ENCODE data around the gene LRMDA.
"Not testable (repeated sequence)": the region's sequence is repeated elsewhere in the genome, so short reads cannot be mapped to it uniquely, and the experiment has no call there.

Gene LRMDA

DNA sequence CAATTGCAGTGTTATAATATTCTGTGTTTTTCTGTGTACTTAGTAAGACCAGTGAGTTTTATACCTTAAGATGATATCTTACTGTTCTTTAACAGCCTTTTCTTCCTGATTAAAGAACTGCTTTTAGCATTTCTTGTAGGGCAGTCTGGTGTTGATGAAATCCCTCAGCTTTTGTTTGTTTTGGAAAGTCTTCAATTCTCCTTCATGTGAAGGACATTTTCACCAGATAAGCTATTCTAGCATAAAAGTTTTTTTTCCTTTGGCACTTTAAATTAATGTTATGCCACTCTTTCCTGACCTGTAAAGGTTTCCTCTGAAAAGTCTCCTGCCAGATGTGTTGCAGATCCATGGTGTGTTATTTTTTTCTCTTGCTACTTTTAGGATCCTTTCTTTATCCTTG lies 1059.8 kb downstream of the LRMDA start:
- DNase-seq = no peak

DNA sequence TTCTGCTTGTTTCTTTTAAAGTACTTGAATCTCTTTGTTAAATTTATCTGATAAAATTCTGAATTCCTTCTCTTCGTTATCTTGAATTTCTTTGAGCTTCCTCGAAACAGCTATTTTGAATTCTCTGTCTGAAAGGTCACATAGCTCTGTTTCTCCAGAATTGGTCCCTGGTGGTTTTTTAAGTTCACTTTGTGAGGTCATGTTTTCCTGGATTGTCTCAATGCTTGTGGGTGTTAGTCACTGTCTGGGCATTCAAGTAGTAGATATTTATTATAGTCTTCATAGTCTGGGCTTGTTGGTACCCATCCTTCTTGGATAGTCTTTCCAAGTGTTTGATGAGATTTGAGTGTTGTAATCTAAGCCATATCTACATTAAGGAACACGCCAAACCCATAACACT lies 1060.6 kb downstream of the LRMDA start:
- no peak for DNase-seq

DNA sequence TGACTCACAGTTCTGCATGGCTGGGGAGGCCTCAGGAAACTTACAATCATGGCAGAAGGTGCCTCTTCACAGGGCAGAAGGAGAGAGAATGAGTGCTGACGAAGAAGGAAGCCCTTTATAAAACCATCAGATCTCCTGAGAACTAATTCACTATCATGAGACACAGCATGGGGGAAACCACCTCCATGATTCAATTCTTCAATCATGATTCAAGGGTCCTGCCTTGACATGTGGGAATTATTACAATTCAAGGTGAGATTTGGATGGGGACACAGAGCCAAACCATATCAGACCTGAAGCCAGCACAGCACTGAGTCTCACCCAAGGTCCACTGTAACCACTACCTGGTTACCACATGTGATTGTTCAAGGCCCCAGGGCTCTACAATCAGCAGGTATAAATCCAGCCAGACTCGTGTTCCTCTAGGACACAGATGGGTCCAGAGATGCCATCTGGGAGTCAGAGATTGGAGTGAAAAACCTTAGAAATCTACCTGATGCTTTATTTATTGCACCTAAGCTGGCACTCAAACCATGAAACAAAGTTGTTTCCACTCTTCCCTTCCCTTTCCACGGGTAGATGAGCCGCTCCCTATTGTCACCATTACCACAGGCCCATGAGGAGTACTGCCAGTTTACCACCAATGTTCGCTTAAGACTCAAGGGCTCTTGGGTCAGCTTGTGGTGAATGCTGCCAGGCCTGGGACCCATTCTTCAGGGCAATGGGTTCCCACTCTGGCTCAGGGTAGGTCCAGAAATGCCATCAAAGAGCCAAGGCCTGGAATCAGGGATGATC lies 1061.5 kb downstream of the LRMDA start:
- DNase-seq = no peak

DNA sequence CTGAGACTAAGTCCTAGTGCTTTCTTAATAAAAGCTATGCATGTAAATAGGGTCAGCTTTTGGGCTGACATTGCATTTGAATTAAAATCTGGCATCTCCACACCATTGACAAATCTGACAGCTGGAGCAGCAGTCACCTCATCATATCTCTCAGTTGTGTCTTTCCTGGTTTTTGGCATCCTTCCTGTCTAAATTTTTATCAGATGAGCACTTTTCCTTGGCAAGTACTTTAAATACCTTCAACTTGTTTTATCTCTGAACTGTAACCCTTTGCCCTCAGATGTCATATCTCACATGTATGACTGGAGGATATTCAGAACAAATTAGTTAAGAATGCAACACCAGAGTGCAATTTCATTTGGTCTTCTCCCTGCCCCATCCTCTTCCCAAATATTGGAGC lies 1066.2 kb downstream of the LRMDA start:
- no peak for DNase-seq

DNA sequence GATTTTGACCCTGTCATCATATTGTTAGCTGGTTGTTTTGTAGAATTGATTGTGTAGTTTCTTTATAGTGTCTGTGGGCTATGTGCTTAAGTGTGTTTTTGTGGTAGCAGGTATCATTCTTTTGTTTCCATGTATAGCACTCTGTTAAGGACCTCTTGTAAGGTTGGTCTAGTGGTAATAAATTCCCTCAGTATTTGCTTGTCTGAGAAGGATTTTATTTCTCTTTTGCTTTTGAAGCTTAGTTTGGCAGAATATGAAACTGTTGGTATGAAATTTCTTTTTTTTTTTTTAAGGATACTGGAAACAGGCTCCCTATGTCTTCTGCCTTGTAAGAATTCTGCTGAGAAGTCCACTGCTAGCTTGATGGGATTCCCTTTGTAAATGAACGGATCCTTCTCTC lies 1073.4 kb downstream of the LRMDA start:
- DNase-seq = no peak

GRCh38 chr10:76509446-76509845 lies 1078.0 kb downstream of the LRMDA start:
- DNase-seq = no peak

DNA sequence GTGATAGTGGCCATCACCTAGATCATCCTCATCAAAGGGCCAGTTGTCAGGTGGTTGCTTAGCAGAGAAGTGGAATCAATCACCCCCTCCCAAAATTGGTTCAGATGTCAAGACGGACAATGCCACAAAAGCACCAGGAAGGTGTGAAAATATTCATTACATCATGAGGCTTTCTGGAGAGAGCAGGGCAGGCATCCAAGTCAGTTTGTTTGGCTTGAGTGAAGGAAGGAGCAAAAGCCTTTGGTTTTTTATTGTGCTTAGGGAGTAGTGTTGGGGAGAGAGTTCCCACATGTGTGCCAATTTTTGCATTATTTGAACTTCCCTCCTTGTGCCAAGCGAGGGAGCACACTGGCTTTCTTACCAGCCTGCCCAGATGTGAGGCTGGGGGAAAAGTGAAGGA lies 1082.9 kb downstream of the LRMDA start:
- no peak for DNase-seq

GRCh38 chr10:76514869-76515268 lies 1083.4 kb downstream of the LRMDA start:
- no peak for DNase-seq

- no peak for DNase-seq
Measured at GRCh38 chr10:76522547-76522946, 1091.1 kb downstream of the LRMDA start.

GRCh38 chr10:76523246-76523645 lies 1091.8 kb downstream of the LRMDA start:
- DNase-seq = no peak

DNA sequence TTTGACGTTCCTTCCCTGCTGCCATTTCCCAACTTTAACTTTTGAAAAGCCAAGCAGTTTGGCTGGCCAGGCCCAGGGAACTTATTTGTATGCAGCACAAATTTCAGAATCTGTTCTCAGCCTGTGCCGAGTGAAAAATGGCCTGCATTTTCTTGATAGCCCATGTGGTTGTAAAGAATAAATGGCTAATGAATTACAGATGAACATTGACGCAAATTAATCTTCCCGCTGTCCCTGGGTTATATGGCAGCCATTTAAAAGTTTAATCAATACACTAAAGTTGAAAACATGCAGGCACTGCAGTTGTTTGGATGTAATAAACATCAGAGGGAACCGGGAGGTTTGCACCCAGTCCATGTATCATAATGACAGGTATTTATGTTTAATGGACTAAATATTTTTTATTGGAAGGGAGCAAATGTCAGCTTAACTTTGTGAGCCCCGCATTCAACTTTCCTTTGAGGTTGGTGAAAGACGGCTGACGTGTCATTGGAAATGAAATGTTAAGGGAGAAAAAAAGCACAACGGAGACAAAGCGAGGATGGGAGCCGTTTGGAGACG lies 1092.4 kb downstream of the LRMDA start:
- DNase-seq = no peak

DNA sequence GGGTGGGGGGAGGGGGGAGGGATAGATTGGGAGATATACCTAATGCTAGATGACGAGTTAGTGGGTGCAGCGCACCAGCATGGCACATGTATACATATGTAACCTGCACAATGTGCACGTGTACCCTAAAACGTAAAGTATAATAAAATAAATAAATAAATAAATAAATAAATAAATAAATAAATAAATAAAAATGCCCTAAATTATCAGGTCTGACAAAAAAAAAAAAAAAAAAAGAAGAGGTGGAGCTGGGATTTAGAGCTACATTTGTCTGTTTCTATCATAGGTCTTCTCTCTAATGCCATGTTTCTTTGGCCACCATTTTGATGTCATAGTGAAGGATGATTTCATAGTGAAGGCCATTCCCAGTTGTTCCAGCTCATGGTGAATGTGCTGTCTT lies 1095.4 kb downstream of the LRMDA start:
- not testable (repeated sequence) for DNase-seq

DNA sequence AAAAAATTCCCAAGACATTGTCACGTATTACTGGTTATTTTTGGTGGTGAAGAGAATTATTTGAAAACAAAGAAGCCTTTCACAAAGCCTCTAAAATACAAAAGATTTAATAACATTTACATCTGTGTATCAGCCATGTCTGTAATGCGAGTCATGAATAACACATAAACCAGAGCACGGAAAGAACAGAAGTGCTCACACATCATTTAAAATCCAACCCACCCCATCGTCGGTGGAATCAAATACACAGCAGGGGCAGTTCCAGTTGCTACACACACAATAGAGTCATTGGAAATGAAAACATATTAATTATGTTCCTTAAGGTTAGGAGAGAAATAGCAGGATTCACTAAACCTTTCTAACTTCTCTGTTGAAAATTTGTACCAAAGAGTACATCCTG lies 1108.9 kb downstream of the LRMDA start:
- no peak for DNase-seq

- no peak for DNase-seq
Measured at GRCh38 chr10:76540786-76541185, 1109.4 kb downstream of the LRMDA start.

- no peak for DNase-seq
Measured at GRCh38 chr10:76541852-76542251, 1110.4 kb downstream of the LRMDA start.

DNA sequence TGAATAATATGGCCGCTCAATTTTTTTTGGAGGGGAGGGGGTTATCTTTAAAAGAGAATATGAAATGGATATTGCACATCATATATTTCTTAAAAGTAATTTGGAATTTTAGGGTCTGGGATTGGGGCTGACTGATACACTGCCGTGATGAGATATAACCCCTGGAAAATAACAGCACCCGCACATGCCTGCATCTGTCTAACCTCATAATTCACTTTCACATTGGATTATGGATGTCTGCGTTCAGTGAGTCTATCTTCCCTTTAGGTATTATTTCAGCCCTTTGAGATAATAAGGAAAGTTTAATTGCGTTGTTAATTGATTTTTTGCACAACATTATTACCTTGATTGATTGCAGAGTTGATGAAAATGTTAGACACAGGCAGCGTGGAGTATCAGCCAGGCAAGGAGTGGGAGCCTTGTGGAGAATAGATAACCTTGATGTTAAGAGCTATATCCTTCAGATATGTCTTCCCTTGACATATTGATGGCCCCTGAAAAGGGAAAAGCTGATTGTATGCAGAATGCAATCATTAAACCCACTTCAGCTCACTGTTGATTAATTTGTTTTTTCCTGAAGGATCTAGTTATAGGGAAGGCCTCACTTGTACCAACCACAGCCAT lies 1111.0 kb downstream of the LRMDA start:
- DNase-seq = no peak

DNA sequence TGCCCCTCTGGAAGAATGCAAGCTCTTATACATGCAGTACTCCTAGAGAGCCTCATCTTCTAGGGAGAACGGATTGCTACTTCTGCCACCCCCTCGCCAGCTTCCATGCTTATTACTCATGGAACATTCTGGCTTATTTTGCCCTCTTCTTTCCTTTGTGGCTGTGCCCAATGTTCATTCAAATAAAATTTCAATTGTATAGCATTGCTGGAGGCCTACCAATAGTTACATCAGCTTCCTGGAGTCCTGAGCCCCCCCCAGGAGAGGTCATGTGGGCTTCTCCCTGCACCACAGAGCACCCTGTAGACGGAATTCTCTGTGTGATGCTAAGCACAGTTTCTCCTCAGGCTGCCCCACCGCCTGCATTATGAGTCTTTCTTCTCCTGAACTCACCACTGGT lies 1112.2 kb downstream of the LRMDA start:
- no peak for DNase-seq

DNA sequence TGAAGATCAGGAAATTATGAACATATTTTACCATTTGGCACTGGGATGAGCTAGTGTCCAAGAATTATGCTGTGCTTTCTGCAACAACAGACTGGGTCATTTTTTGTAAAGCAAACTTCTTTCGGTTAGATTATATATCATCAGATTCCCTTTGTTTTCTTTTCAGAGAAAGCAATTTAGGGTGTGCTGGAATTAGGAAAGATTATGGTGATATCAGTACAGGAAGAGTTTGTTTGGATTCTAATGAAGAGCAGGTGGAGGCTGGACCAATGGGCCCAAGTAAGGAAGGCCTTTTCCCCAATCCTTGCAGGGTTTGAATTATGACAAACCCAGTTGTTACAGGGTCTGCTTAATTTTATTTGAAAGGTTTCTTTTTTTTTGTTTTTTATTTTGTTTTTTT lies 1113.4 kb downstream of the LRMDA start:
- DNase-seq = no peak

DNA sequence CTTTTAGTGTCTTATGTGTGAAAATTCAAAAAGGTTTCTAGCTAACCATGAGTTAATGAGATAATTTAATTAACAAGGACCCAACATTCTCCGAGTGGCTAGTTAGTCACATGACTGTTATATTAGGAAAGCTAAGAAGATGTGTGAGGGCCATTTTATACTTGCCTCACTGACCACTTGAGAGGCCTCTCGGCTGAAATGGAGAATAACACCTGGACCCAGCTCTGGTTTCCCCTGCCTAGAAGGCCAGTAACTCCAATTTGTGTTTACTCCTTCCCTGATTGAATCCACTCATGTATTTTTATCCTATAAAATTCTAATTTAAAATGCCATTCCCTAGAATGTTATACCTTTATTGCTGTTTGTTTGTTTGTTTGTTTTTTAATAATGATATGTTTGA lies 1115.0 kb downstream of the LRMDA start:
- DNase-seq = no peak

- no peak for DNase-seq
Measured at GRCh38 chr10:76547352-76547972, 1116.0 kb downstream of the LRMDA start.

- DNase-seq = no peak
Measured at GRCh38 chr10:76548716-76549115, 1117.3 kb downstream of the LRMDA start.

DNA sequence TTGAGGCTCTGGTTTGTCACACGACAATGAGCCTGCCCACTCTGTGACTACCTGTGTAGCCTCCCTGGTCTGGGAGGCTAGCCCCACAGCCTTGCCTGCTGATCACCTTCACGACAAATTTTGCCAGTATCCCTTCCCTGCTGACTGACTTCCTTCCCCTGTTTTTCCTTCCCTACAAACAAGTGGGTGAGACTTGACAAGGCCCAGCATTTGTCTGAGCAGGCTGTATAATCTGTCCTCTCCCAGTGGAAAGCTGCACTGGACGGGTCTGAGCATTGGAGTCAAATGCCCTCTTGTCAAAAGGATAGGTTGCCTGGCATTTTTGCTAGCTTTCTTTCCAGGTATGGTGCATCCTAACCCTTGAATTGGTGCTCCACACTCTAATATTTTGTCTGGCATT lies 1117.7 kb downstream of the LRMDA start:
- DNase-seq = no peak

- DNase-seq = no peak
Measured at GRCh38 chr10:76550806-76551205, 1119.4 kb downstream of the LRMDA start.
